ENCODE data around the gene ACVRL1.
"Not testable (repeated sequence)": the region's sequence is repeated elsewhere in the genome, so short reads cannot be mapped to it uniquely, and the experiment has no call there.

ACVRL1 gene

GRCh38 chr12:51872689-51872981 lies 34.7 kb upstream of the ACVRL1 start:
- in situ Hi-C loops (cut with MboI; ENCODE audit: low sequenced_read_pairs), result loop anchor here (25.0 kb wide), 1 partner anchor 435 kb away; no protein-coding TSS in a partner anchor

- in situ Hi-C loops (cut with MboI; ENCODE audit: low sequenced_read_pairs), result loop anchor here (25.0 kb wide), 1 partner anchor 436 kb away; no protein-coding TSS in a partner anchor
Measured at GRCh38 chr12:51873251-51873994, 33.9 kb upstream of the ACVRL1 start.

- in situ Hi-C loops (cut with MboI; ENCODE audit: low sequenced_read_pairs), result loop anchor here (25.0 kb wide), 1 partner anchor 437 kb away; no protein-coding TSS in a partner anchor
Measured at GRCh38 chr12:51874000-51874399, 33.3 kb upstream of the ACVRL1 start.

GRCh38 chr12:51874486-51874885 lies 32.8 kb upstream of the ACVRL1 start:
- in situ Hi-C loops (cut with MboI; ENCODE audit: low sequenced_read_pairs), result loop anchor here (25.0 kb wide), 1 partner anchor 437 kb away; no protein-coding TSS in a partner anchor

GRCh38 chr12:51879102-51879501 lies 28.2 kb upstream of the ACVRL1 start:
- in situ Hi-C loops (cut with MboI; ENCODE audit: low sequenced_read_pairs), result no loop called here

- in situ Hi-C loops (cut with MboI; ENCODE audit: low sequenced_read_pairs), result no loop called here
Measured at GRCh38 chr12:51883295-51883694, 24.0 kb upstream of the ACVRL1 start.

- in situ Hi-C loops (cut with MboI; ENCODE audit: low sequenced_read_pairs), result no loop called here
Measured at GRCh38 chr12:51883998-51884675, 23.2 kb upstream of the ACVRL1 start.

- in situ Hi-C loops (cut with MboI; ENCODE audit: low sequenced_read_pairs), result no loop called here
Measured at GRCh38 chr12:51884676-51885229, 22.6 kb upstream of the ACVRL1 start.

GRCh38 chr12:51885294-51886020 lies 21.8 kb upstream of the ACVRL1 start:
- in situ Hi-C loops (cut with MboI; ENCODE audit: low sequenced_read_pairs), result not testable (repeated sequence)

GRCh38 chr12:51886021-51886710 lies 21.1 kb upstream of the ACVRL1 start:
- in situ Hi-C loops (cut with MboI; ENCODE audit: low sequenced_read_pairs), result no loop called here

- in situ Hi-C loops (cut with MboI; ENCODE audit: low sequenced_read_pairs), result no loop called here
Measured at GRCh38 chr12:51887476-51888315, 19.6 kb upstream of the ACVRL1 start, which contains the start of gene ANKRD33. Gene ANKRD33 (plus strand): TSS chr12:51888103. CDS start chr12:51888187, 84 bp downstream.

- in situ Hi-C loops (cut with MboI; ENCODE audit: low sequenced_read_pairs), result no loop called here
Measured at GRCh38 chr12:51888316-51889215, 18.7 kb upstream of the ACVRL1 start.

- in situ Hi-C loops (cut with MboI; ENCODE audit: low sequenced_read_pairs), result no loop called here
Measured at GRCh38 chr12:51889216-51890132, 17.8 kb upstream of the ACVRL1 start.

- in situ Hi-C loops (cut with MboI; ENCODE audit: low sequenced_read_pairs), result no loop called here
Measured at GRCh38 chr12:51890133-51890464, 17.2 kb upstream of the ACVRL1 start.

GRCh38 chr12:51890511-51891171 lies 16.7 kb upstream of the ACVRL1 start:
- in situ Hi-C loops (cut with MboI; ENCODE audit: low sequenced_read_pairs), result no loop called here

- in situ Hi-C loops (cut with MboI; ENCODE audit: low sequenced_read_pairs), result no loop called here
Measured at GRCh38 chr12:51891843-51892242, 15.5 kb upstream of the ACVRL1 start.

- in situ Hi-C loops (cut with MboI; ENCODE audit: low sequenced_read_pairs), result no loop called here
Measured at GRCh38 chr12:51893786-51894185, 13.5 kb upstream of the ACVRL1 start.
